ENCODE measurements around the gene SNX6.
"Not testable (repeated sequence)": the region's sequence is repeated elsewhere in the genome, so short reads cannot be mapped to it uniquely, and the experiment has no call there.

DNA sequence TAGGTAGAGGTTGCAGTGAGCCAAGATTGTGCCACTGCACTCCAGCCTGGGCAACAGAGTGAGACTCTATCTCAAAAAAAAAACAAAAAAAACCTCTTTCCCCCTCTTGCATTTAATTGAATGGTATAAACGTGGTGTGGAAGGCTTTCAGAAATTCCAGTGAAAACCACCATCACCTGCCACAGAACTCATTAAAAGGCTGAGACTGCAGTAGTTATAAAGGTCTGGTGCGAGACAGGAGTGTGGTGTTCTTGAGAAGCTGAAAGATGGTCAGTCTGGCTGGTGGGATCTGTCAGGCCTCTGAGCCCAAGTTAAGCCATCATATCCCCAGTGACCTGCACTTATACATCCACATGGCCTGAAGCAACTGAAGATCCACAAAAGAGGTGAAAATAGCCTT lies 20.1 kb upstream of the SNX6 start:
- TF ChIP-seq, protein P1, sequence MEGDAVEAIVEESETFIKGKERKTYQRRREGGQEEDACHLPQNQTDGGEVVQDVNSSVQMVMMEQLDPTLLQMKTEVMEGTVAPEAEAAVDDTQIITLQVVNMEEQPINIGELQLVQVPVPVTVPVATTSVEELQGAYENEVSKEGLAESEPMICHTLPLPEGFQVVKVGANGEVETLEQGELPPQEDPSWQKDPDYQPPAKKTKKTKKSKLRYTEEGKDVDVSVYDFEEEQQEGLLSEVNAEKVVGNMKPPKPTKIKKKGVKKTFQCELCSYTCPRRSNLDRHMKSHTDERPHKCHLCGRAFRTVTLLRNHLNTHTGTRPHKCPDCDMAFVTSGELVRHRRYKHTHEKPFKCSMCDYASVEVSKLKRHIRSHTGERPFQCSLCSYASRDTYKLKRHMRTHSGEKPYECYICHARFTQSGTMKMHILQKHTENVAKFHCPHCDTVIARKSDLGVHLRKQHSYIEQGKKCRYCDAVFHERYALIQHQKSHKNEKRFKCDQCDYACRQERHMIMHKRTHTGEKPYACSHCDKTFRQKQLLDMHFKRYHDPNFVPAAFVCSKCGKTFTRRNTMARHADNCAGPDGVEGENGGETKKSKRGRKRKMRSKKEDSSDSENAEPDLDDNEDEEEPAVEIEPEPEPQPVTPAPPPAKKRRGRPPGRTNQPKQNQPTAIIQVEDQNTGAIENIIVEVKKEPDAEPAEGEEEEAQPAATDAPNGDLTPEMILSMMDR (IDR thresholded peaks at IDR 0.05) = not testable (repeated sequence)
- TF ChIP-seq EZH2, EZH2phosphoT487 (IDR thresholded peaks at IDR 0.05): not testable (repeated sequence)

All from neural progenitor cell (in vitro differentiated cells).